Ecto neural progenitor cell (in vitro differentiated cells): ENCODE data around the gene TAF1B.

Source experiments
- DNase-seq: peaks from one replicate; pipeline ENCODE4 v3.0.0-alpha.2; 2018; ENCODE audit warnings: low spot score

Gene TAF1B

DNA sequence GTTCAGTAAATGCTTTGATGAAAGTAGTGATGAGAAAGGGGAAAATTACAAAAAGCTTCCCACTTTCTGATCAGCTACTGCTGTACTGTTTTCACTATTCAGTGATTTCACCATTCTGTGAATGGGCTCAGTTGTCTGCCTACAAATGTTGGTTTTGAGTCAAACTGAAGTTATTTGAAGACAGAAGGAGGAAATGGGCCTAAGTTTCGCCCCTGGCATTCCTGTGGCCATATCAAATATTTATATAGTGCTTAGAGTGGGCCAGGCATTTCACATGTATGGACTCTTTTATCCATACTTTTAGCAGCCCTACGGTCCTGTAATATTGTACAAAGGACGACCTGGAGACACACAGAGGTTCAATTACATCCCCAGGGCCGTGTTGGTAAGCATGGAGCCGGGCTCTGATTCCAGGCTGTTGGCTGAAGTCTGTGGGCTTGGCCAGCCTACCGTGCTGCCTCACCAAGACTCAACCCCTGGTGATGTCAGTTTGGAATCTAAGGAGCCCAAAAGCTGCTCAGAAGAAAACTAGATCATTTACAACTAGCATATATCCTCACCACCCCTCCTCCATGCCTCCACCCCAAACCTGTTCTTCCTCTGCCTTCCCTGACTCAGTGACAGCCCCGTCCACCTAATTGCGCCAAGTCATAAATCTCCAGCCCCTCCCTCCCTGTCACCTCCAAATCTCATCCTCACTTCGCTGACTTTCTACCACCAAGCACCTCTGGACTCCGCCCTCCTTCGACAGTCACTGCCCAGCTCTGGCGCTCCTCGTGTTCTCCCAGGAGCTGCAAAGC, 98.1 kb downstream of the TAF1B start:
- DNase-seq: no peak

DNA sequence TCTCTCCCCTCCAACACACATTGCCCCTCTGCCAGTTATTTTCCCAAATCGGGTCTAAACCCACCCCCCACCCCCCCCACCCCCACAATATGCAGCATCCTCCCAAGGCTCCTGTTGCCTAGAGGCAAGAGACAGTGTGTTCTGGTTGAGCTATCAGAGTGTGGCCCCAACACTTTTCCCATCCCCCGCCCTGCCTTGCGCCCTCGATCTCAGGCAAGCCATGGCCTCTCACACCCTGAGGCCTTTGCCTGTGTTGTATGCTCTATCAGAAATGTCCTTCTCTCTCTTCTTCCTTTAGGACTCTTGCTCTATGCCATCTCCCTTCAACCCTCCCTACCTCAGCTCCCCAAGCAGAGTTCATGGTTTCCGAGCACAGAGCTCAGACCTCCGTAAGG, 98.7 kb downstream of the TAF1B start:
- DNase-seq: no peak

DNA sequence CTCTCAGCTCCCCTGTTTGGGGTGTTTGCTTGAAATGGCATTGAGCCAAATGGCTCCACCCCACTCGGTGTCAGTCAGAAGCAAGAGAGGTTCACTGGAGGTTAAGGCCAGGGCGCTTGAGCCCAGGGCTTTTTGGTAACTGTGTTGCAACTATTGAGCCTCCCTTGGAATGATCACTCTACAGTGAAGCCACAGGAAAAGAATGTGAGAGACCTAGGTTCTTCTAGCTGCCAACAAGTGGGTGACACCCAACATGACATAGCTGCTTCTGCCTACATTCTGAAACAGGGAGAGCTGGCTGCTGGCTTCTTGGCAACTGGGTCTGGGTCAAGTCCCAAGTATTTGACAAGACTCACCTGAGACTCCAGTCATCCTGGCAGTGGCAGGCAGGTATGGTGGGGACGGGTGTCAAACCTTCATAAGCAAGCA, 101.1 kb downstream of the TAF1B start:
- DNase-seq: no peak

DNA sequence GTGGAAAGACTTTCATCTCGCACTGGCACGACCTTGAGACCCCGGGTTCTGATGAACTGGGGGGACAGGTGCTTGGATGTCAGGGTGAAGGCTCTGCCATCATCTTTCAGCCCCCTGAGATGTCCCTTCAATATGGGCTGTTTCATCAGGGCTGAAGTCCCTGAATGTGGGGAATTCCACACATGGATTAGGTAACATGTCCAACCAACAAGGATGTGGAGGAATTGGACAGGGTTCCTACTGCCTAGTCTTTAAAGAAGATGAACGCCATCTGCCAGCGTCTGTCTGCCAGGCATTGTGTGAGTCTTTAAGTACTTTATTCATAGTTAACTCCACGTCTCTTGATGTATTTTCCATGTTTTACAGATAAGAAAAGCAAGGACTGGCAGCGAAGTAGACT, 102.3 kb downstream of the TAF1B start:
- no peak for DNase-seq

DNA sequence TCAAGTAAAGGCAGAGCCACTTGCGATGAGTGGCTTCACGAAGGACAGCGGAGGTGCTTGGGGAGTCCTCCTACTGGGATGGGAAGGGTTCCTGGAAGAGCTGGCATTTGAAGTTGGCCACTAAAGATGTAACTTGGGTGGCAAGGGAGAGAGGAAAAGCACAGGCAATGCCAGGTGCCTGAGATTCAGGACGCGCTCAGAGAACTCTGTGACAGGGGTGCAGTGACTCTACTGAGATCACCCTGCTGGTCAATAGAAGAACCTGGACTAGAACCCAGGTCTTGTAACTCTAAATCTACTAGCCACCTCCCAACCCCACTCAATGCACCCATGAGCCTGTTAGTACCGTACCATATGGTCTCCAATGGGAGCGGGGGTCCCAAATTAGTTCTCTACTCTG, 102.8 kb downstream of the TAF1B start:
- no peak for DNase-seq

DNA sequence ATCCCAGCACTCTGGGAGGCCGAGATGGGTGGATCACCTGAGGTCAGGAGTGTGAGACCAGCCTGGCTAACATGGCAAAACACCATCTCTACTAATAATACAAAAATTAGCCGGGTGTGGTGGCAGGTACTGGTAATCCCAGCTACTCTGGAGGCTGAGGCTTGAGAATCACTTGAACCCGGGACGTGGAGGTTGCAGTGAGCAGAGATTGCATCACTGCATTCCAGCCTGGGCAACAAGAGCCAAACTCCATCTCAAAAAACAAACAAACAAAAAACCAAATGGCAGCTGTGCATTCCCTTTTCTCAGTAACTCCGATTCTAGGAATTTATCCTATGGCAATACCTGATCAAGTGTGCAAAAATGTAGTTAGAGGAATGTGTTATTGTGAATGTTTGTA, 103.5 kb downstream of the TAF1B start:
- DNase-seq: no peak

DNA sequence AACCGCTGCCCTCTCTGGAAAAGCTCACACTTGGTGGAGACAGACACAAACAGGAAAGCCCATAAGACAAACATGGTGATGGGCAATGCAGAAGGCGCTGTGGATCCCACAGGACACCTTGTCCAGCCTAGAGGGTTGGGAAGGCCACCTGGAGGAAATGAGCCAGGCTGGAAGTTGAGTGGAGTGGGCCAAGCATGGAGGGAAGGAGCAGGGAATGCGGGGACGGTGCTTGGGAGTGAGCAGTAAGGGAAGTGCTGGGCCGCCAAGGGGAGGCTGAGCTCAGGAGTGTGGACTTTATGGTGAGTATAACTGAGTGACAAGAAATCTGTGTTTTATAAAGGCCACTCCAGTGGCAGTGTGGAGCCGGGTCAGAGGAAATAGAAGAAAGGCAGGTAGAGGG, 105.4 kb downstream of the TAF1B start:
- DNase-seq: no peak

DNA sequence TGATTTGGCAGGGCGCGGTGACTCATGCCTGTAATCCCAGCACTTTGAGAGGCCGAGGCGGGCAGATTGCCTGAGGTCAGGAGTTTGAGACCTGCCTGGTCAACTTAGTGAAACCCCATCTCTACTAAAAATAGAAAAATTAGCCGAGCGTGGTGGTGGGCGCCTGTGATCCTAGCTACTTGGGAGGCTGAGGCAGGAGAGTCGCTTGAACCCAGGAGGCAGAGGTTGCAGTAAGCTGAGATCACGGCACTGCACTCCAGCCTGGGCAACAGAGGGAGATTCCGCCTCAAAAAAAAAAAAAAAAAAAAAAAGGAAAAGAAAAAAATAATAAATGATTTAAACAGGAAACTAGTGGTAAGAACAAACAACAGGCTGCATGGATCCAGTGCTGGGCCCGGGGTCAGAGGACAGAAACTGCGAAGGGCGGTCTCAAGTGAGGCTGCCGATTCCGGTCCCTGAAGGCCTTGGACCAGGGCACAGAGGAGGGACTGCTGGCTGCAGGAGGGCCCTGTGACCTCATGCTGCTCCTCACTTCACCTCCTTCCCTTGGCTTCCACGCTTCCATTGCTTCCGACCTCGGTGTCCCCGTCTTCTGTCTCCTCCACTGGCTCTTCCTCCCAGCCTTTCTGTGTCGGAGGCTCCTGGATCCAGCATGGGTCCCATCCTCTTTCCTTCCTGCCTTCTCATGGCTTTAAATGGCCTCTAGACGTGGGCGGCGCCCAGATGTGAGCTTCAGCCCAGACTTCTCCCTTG, 106.1 kb downstream of the TAF1B start:
- peak; percentile 47 for DNase-seq

DNA sequence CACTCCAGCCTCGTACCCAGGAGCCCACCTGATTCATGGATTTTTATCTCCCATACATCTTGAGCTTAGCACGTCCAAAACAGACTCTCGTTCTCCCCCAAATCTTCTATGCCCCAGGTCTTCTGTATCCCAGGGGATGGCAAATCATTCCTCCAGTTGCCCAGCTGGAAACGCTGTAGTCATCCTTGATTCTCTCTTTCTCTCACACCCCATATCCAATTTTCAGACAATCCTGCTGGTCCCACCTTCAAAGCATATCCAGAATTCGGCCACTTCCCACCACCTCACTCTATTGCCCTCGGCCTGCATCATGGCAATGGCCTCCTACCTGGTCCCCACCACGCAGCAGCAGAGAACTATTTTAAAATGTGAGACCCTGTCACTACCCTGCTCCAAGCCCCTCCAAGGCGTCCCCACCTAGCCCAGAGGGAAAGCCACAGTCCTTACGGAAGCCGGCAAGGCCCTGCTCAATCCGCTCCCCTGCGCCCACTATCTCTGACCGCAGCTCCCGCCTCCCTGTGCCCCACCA, 106.8 kb downstream of the TAF1B start:
- no peak for DNase-seq

DNA sequence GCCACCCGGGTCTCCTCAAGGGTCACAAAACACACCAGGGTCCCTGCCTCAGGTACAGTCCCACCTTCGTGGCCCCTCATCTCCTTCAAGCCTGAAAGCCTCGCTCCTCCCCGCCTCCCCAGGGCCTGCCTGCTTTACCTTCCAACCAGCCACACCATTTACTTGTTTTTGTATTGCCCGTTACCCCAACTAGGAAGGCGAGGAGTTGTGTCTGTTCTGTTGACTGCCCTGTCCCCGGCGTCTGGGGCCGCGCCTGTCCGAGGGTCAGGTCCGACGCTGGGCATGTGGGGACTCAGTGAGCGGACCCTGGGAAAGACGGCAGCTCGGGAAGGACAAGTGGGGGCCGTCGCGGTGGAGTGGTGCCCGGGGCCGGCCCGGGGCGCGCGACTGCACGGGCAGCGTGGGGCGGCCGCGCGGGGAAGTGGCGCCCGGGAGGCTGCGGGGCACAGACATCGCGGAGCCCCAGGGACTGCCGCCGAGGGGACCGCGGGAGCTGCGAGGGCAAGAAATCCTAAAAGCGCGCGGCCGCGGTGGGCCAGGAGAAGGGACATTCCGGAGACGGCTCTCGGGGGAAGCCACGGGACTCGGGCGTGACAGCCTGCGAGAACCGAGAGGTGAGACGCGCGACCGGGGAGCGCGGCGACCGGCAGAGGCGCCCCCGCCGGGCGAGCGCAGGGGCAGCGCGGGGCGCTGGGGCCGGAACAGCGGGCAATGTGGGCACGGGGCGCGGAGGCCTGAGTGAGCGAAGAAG, 107.4 kb downstream of the TAF1B start:
- DNase-seq: peak; percentile 75

DNA sequence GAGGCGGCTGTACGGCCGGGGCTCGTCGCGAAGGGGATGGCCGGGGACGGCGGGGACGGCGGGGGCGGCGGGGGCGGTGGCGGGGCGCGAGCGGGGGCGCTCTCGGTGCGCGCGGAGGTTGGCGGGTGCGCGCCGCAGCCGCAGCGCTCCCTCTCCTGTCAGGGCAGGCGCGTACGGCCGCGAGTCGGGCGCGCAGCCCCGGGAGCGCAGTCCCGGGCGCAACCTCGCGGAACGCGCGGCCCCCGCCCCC, 107.9 kb downstream of the TAF1B start:
- no peak for DNase-seq

DNA sequence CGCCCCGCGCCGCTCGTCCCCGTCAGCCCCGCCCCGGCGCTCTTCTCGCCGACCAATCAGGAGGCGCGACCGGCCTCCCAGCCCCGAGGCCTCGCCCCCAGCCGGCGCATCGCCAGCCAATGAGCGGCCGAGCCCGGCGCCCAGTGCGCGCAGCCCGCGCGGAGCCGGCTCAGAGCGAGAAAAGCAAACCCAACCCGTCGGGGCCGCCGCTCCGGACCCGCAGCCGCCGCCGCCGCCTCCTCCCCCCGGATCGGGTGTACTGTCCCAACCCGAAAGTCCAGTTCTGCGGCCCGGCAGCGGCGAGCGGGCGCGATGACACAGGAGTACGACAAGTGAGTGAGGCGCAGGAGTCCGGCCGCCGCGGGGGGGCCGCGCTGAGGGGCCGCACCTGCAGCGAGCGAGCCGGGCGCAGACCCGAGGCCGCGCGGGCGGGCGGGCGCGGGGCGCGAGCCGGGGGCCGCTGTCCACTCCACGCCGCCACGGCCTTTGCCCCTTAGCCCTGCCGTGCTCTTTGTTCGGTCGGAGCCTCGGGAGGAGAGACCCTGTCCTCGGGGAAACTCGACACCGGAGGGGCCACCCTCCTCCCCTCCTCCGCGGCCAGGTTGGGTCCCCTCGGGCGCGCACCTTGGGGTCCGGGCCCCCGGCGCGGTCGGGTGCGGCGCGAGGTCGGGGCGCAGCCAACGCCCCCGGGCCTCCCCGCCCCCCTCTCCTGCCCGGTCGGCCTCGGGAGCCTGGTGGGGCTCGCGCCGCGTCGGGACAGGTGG, 108.4 kb downstream of the TAF1B start, which contains the start of gene GRHL1:
Gene GRHL1, plus strand, starts transcription at position 172 of the 764 bp plus-strand sequence. Its CDS starts 141 bp downstream, at position 313.
- DNase-seq: peak; percentile 96

DNA sequence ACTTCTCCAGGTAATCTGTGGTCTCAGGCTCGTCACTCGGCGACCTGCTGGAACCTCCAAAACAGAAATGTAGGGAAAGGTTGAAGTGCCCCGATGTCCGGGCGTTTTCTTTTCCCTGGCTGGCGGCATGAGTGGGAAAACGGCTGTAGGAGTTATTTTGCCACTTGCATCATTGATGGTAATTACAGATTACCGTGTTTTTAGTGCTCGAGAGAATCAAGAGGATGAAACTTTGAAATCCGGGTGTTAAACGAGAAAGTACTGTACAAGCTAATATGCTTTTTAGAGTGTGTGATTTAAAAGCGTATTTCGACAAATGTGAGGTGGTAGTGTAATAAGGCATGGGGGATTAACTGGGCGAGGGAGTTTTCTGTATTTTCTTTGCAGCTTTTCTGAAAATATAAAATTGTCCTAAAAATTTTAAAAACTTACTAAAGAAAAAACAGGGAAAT, 109.0 kb downstream of the TAF1B start:
- no peak for DNase-seq

DNA sequence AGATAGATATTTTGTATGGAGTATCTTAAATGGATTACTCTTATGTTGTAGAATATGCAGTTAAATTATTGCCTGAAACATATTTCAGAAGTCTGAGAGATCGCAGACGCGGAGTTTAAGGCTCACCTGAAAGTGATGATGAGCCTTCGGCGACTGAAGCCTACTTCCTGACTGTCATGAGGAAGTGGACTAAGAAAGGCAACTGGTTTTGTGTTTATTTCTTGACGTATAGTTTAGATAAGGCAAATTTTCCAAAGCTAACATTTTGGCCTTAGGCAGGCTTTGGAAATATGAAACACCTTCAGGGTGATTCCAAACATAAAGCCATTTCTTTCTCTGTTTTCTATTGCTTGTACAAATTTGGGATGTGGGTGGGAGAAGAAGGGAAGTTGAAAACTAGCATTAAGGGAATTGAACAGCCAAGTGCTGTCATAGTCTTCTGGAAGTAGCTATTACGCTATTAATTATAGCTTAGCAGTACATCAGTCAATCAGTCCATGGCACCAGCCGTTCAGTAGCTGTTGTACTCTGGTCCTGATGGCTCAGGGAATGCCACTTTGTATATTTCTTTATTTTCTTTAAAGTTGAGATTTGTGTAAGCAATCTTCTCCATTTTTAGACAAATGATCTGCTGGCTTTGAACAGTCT, 109.7 kb downstream of the TAF1B start:
- no peak for DNase-seq

DNA sequence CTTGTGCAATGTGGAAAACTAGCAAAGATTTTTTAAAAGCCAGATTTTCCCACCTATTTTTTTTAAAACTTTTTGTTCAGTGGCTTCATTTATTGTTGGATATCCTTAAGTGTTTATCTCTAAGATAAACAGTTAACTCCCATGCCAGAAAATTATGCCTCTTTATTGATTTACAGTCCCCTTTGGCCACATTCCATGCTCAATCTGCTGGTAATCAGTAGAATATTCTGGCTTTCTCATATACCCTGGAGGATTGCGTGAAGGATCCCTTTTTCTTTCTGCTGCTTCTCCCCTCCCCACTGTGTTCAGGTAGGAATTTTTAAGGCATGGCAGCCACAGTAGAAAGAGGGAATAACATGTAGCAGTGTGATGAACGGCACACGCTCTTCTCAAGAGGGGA, 110.9 kb downstream of the TAF1B start:
- DNase-seq: no peak

DNA sequence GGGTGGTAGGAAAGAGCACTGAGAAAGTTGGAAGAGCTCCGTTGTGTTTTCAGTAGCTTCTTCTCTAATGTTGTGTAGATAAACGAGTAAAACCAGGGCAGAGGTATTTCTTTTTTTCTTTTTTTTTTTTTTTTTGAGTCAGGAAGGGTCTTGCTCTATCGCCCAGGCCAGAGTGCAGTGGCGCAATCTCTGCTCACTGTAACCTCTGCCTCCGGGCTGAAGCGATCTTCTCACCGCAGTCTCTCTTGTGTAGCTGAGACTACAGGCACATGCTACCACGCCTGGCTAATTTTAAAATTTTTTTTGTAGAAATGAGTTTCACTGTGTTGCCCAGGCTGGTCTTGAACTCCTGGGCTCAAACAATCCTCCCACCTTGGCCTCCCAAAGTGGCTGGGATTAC, 114.8 kb downstream of the TAF1B start:
- DNase-seq: no peak

DNA sequence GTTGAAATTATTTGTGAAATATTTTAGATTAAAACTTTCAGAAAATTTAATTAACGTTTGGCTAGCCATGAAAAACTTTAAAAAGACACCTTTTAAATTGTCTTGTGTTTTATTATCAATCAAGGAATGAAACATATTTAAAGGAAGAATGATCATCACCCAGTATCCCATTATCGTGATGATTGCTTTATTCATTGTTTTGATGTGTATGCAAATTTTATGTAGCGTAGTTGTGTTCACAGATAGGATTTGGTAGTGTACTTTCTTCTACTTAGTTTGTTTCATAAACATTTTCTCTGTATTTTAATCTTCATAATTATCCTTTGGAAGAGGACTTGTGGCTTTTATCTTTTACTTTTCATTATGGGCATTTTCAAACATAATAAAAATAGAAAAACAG, 116.0 kb downstream of the TAF1B start:
- no peak for DNase-seq

DNA sequence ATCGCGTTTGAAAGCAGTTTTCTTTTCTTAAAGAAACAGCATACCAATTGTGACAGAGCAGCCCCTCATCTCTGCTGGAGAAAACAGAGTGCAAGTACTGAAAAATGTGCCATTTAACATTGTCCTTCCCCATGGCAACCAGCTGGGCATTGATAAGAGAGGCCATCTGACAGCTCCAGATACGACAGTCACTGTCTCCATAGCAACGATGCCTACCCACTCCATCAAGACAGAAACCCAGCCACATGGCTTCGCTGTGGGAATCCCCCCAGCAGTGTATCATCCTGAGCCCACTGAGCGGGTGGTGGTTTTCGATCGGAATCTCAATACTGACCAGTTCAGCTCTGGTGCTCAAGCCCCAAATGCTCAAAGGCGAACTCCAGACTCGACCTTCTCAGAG, 117.7 kb downstream of the TAF1B start:
- DNase-seq: no peak

DNA sequence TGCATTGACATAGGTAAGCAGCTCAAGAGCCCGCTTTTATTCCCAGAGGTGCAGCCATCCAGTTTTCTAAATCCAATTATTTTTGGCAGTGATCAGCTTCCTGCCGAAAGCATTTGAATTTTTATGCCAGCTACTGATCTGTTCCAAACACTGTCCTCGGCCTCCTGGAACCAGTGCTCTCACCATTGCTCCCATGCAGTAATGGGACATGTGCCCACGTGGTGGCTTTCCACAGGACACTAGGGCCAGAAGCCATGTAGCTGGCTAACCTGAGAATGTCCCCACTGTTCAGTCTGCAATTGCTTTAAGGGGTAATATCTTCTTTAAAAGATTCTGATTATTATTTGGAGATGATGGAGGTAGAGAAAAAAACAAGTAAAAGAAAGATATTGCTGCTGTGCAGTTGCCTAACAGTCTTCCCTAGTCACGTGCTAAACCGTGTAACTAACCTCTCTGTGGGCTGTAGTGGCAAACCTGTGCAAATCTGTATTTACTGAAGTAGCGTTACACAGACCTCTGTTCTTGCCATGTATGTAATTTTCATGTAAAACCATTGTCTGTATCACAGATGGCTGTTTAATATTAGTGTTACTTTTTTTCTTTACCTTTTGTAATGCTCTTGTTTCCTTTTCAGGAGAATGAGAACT, 121.2 kb downstream of the TAF1B start:
- DNase-seq: no peak

DNA sequence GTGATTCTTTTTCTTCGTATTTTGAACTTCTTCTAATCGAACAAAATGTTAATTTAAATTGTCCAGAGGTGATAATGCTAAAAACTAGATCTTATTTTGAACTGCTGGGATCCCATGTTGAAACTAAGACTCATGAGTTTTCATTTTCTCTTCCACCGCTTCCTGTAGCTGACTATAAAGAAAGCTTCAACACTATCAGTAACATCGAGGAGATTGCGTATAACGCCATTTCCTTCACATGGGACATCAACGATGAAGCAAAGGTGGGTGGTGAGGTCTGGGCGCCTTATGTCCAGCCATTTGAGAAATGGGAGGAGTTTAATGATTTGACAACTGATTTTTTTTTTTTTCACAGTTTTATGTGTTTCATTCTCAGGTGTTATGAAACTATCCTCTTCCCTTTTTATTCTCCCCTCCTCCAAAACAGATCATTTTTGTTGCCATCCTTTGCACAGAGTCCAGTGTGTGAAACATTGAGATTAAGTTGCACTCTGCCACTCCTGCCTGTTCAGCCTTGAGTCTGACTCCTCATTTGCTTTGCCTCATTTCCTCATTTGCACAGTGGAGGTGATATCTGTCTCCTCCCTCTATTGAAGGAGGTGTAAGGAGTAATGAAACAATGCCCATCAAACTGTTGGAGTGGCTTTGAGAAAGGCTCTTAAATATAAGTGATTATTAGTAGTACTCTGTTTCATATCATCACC, 122.0 kb downstream of the TAF1B start:
- DNase-seq: no peak
